Measurements from ENCODE around the gene BOLA3. TPM values are rescaled to one million over a fixed set of nuclear protein-coding genes. Genes with fewer than 3 reads are reported as not detected.
A peak's percentile ranks its signal among the peaks of the same experiment; 100 is the strongest.

Gene BOLA3
- total RNA-seq, 1 experiment from 2014 or later: 79.7 TPM

GRCh38 chr2:74164761-74165160 is 17.0 kb upstream of the BOLA3 start:
- H3K36me3 Mint-ChIP-seq (ENCODE audit: insufficient read depth, unreplicated experiment): peaks cover 95% of the 10 kb centered on the region
- BruUV-seq (replicated peaks): no TSS peak
- DNase-seq: peak in 1 of 2 experiments; percentile 2

GRCh38 chr2:74162951-74163350 is 15.2 kb upstream of the BOLA3 start:
- DNase-seq: no peak
- Mint-ChIP-seq H3K27me3 (ENCODE audit: insufficient read depth, unreplicated experiment) (no peaks in the 10 kb centered on the region), H3K4me3 (ENCODE audit: unreplicated experiment) (no peak overlapping the region), H3K4me1 (ENCODE audit: low read depth, unreplicated experiment) (no peaks in the 10 kb centered on the region), H3K9me3 (ENCODE audit: unreplicated experiment) (no peaks in the 10 kb centered on the region), H3K36me3 (ENCODE audit: insufficient read depth, unreplicated experiment) (peaks cover 95% of the 10 kb centered on the region), H3K27ac (ENCODE audit: unreplicated experiment) (no peak overlapping the region)
- intact Hi-C loops (cut with micrococcal nuclease; ENCODE audit: unreplicated experiment): no loop called here
- TF ChIP-seq CTCF (IDR thresholded peaks at IDR 0.05; ENCODE audit: insufficient read depth in 1 of 2, low read depth in 1 of 2, low read length in 1 of 2, severe bottlenecking in 1 of 2, unreplicated experiment in 1 of 2): no peak
- no peaks in the 10 kb centered on the region for H3K36me3 ChIP-seq (ENCODE audit: control insufficient read depth, insufficient read depth, low read length)
- H3K4me1 ChIP-seq: no peaks in the 10 kb centered on the region
- H3K4me3 ChIP-seq (ENCODE audit: low read depth, low read length): no peak overlapping the region
- POLR2A ChIA-PET: no interaction called here
- BruUV-seq (replicated peaks): no TSS peak
- no peaks in the 10 kb centered on the region for H3K27me3 ChIP-seq (replicated peaks; ENCODE audit: control insufficient read depth, insufficient read depth, low read length)
- CTCF ChIA-PET: interaction anchor here (1.1 kb wide), 1 partner anchor 11 kb away, joined by 4 read pairs; no protein-coding TSS in a partner anchor
- no peaks in the 10 kb centered on the region for H3K9me3 ChIP-seq

More at GRCh38 chr2:74164761-74165160, 17.0 kb upstream of the BOLA3 start:
- CTCF ChIA-PET: no interaction called here
- Mint-ChIP-seq H3K27ac (ENCODE audit: unreplicated experiment) (no peak overlapping the region), H3K4me1 (ENCODE audit: low read depth, unreplicated experiment) (no peaks in the 10 kb centered on the region), H3K9me3 (ENCODE audit: unreplicated experiment) (no peaks in the 10 kb centered on the region), H3K27me3 (ENCODE audit: insufficient read depth, unreplicated experiment) (no peaks in the 10 kb centered on the region), H3K4me3 (ENCODE audit: unreplicated experiment) (no peak overlapping the region)
- POLR2A ChIA-PET: no interaction called here
- H3K4me3 ChIP-seq (ENCODE audit: low read depth, low read length): no peak overlapping the region
- H3K27me3 ChIP-seq (replicated peaks; ENCODE audit: control insufficient read depth, insufficient read depth, low read length): no peaks in the 10 kb centered on the region
- no peaks in the 10 kb centered on the region for H3K4me1 ChIP-seq
- no peak for TF ChIP-seq CTCF (IDR thresholded peaks at IDR 0.05; ENCODE audit: insufficient read depth in 1 of 2, low read depth in 1 of 2, low read length in 1 of 2, severe bottlenecking in 1 of 2, unreplicated experiment in 1 of 2)
- intact Hi-C loops (cut with micrococcal nuclease; ENCODE audit: unreplicated experiment): no loop called here
- H3K9me3 ChIP-seq: no peaks in the 10 kb centered on the region
- no peaks in the 10 kb centered on the region for H3K36me3 ChIP-seq (ENCODE audit: control insufficient read depth, insufficient read depth, low read length)

- Mint-ChIP-seq H3K27me3 (ENCODE audit: insufficient read depth, unreplicated experiment) (no peaks in the 10 kb centered on the region), H3K4me3 (ENCODE audit: unreplicated experiment) (no peak overlapping the region), H3K36me3 (ENCODE audit: insufficient read depth, unreplicated experiment) (peaks cover 95% of the 10 kb centered on the region), H3K9me3 (ENCODE audit: unreplicated experiment) (no peaks in the 10 kb centered on the region), H3K4me1 (ENCODE audit: low read depth, unreplicated experiment) (no peaks in the 10 kb centered on the region), H3K27ac (ENCODE audit: unreplicated experiment) (no peak overlapping the region)
- no peaks in the 10 kb centered on the region for H3K4me1 ChIP-seq
- intact Hi-C loops (cut with micrococcal nuclease; ENCODE audit: unreplicated experiment): no loop called here
- H3K36me3 ChIP-seq (ENCODE audit: control insufficient read depth, insufficient read depth, low read length): no peaks in the 10 kb centered on the region
- no peaks in the 10 kb centered on the region for H3K27me3 ChIP-seq (replicated peaks; ENCODE audit: control insufficient read depth, insufficient read depth, low read length)
- no peak for DNase-seq
- CTCF ChIA-PET: no interaction called here
- no peaks in the 10 kb centered on the region for H3K9me3 ChIP-seq
- no peak for TF ChIP-seq CTCF (IDR thresholded peaks at IDR 0.05; ENCODE audit: insufficient read depth in 1 of 2, low read depth in 1 of 2, low read length in 1 of 2, severe bottlenecking in 1 of 2, unreplicated experiment in 1 of 2)
- no peak overlapping the region for H3K4me3 ChIP-seq (ENCODE audit: low read depth, low read length)
- TSS peak; percentile 13 for BruUV-seq (replicated peaks)
- POLR2A ChIA-PET: no interaction called here
Observed at GRCh38 chr2:74155830-74156229, 8.1 kb upstream of the BOLA3 start.

All from Caco-2 (cell line).